ENCODE data around the gene BRD4. TPM values are rescaled to one million over a fixed set of nuclear protein-coding genes. Genes with fewer than 3 reads are reported as not detected.

Gene BRD4
- total and polyA plus RNA-seq, 2 of the 13 experiments (the other 11 are each of a cell fraction or from before 2014, with no cell fraction given), result 10.5 to 11.4 TPM

DNA sequence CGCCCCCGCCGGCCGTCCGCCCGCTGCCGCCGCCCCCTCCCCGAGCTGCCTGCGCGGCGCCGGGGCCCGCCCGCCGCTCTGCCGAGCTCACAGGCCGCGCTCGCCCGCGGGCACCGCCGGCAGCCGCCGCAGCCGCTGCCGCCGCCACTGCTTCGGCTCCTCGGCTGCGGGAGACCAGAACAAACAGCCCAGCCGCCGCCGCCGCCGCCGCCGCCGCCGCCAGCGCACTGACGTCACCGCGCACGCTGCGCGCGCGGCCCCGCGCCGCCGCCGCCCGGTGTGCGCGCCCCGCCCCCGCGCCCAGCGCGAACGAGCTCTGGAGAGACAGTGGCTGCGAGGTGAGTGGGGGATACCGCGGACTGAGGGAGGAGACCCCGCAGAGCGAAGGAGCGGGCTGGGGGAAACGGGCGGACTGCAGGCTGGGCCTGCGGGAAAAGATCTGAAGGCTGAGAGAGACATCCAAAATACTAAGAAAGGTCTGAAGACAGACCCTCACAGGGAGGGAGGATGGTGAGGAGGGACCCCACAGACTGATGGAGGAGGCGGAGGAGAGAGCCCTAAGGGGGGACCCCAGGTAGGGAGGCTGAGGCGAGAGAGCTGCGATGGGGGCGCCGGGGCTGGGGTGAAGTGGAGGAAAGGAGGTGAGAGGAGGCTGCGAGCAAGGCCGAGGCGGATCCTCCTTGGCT lies at the start of gene BRD4 (continued):
- TF ChIP-seq MLLT10 (CRISPR knock-in tag; IDR thresholded peaks at IDR 0.05) (no peak), FOXK2 (IDR thresholded peaks at IDR 0.05) (no peak), ZNF451 (CRISPR knock-in tag; IDR thresholded peaks at IDR 0.05) (no peak), EHMT2 (IDR thresholded peaks at IDR 0.05; ENCODE audit: borderline replicate concordance, low read depth, low read length) (no peak), ZNF205 (CRISPR knock-in tag; IDR thresholded peaks at IDR 0.05) (no peak), FOXA3 (CRISPR knock-in tag; IDR thresholded peaks at IDR 0.05) (no peak), TBL1XR1 (IDR thresholded peaks at IDR 0.05; ENCODE audit: borderline replicate concordance, low read length, partially characterized antibody) (no peak), XRCC5 (optimal IDR thresholded peaks at IDR 0.05; ENCODE audit: low read length) (no peak), KLF13 (CRISPR knock-in tag; IDR thresholded peaks at IDR 0.05) (no peak), YEATS4 (CRISPR knock-in tag; IDR thresholded peaks at IDR 0.05; ENCODE audit: borderline replicate concordance) (0 out of 2 replicates have a peak, but pooled peaks have one; percentile 10), ZNF180 (CRISPR knock-in tag; IDR thresholded peaks at IDR 0.05; ENCODE audit: borderline replicate concordance, low read depth) (no peak), ZNF569 (CRISPR knock-in tag; IDR thresholded peaks at IDR 0.05; ENCODE audit: borderline replicate concordance) (no peak), SP5 (CRISPR knock-in tag; IDR thresholded peaks at IDR 0.05; ENCODE audit: borderline replicate concordance, low read depth) (0 out of 2 replicates have a peak, but pooled peaks have one; percentile 8), ATF7-NPFF (CRISPR knock-in tag; IDR thresholded peaks at IDR 0.05; ENCODE audit: low read depth) (no peak), SMYD3 (CRISPR knock-in tag; IDR thresholded peaks at IDR 0.05) (no peak), ZNF747 (CRISPR knock-in tag; IDR thresholded peaks at IDR 0.05; ENCODE audit: borderline replicate concordance) (no peak)
- TF ChIP-seq, protein P1, sequence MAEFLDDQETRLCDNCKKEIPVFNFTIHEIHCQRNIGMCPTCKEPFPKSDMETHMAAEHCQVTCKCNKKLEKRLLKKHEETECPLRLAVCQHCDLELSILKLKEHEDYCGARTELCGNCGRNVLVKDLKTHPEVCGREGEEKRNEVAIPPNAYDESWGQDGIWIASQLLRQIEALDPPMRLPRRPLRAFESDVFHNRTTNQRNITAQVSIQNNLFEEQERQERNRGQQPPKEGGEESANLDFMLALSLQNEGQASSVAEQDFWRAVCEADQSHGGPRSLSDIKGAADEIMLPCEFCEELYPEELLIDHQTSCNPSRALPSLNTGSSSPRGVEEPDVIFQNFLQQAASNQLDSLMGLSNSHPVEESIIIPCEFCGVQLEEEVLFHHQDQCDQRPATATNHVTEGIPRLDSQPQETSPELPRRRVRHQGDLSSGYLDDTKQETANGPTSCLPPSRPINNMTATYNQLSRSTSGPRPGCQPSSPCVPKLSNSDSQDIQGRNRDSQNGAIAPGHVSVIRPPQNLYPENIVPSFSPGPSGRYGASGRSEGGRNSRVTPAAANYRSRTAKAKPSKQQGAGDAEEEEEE (CRISPR knock-in tag; IDR thresholded peaks at IDR 0.05; ENCODE audit: borderline replicate concordance), result no peak
- TF ChIP-seq, protein P2, sequence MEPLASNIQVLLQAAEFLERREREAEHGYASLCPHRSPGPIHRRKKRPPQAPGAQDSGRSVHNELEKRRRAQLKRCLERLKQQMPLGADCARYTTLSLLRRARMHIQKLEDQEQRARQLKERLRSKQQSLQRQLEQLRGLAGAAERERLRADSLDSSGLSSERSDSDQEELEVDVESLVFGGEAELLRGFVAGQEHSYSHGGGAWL (CRISPR knock-in tag; IDR thresholded peaks at IDR 0.05), result peak; percentile 42; the same call in 1 of the 2 replicates
- TF ChIP-seq, protein P3, sequence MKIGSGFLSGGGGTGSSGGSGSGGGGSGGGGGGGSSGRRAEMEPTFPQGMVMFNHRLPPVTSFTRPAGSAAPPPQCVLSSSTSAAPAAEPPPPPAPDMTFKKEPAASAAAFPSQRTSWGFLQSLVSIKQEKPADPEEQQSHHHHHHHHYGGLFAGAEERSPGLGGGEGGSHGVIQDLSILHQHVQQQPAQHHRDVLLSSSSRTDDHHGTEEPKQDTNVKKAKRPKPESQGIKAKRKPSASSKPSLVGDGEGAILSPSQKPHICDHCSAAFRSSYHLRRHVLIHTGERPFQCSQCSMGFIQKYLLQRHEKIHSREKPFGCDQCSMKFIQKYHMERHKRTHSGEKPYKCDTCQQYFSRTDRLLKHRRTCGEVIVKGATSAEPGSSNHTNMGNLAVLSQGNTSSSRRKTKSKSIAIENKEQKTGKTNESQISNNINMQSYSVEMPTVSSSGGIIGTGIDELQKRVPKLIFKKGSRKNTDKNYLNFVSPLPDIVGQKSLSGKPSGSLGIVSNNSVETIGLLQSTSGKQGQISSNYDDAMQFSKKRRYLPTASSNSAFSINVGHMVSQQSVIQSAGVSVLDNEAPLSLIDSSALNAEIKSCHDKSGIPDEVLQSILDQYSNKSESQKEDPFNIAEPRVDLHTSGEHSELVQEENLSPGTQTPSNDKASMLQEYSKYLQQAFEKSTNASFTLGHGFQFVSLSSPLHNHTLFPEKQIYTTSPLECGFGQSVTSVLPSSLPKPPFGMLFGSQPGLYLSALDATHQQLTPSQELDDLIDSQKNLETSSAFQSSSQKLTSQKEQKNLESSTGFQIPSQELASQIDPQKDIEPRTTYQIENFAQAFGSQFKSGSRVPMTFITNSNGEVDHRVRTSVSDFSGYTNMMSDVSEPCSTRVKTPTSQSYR (CRISPR knock-in tag; IDR thresholded peaks at IDR 0.05; ENCODE audit: borderline replicate concordance), result no peak
- TF ChIP-seq, protein P4, sequence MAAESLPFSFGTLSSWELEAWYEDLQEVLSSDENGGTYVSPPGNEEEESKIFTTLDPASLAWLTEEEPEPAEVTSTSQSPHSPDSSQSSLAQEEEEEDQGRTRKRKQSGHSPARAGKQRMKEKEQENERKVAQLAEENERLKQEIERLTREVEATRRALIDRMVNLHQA (CRISPR knock-in tag; IDR thresholded peaks at IDR 0.05), result no peak
